ENCODE measurements around the gene CAD. TPM values are rescaled to one million over a fixed set of nuclear protein-coding genes. Genes with fewer than 3 reads are reported as not detected.
A peak's percentile ranks its signal among the peaks of the same experiment; 100 is the strongest.
"Not testable (repeated sequence)": the region's sequence is repeated elsewhere in the genome, so short reads cannot be mapped to it uniquely, and the experiment has no call there.

Gene CAD
- total RNA-seq, 1 donor from 2014 or later: 26.0 TPM

DNA sequence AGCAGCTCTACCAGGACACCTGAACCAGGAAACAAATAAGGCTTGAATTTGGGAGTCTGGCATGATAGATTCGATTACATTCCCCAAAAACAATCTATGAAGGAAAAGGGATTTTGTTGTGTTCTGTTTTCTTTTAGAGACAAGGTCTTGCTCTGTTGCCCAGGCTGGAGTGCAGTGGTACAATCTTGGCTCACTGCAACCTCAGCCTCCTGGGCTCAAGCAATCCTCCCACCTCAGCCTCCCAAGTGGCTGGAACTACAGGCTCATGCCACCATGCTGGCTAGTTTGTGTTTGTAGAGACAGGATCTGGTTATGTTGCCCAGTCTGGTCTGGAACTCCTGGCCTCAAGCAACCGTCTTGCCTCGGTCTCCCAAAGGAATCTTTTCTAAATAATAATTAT is 19.1 kb upstream of the CAD start:
- DNase-seq (ENCODE audit: low spot score): not testable (repeated sequence)

DNA sequence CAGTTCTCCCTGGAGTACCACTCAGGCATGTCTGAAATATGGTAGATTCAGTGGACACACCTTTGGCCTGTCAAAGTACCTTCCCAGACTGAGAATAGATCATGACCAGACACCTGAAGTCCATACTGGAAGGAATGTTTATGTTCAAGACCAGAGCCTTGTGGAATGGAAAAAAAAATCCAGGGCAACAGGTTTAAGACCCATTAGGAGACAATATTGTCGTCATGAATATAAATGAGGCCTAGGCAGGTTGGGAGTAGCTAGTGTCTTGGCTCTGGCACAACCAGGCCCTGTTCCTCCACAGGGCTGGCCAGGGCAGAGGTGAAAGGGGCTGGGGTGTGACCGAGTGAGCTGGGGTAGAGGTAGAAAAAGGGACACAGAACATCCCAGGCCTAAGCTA is 18.5 kb upstream of the CAD start:
- no peak for DNase-seq (ENCODE audit: low spot score)

DNA sequence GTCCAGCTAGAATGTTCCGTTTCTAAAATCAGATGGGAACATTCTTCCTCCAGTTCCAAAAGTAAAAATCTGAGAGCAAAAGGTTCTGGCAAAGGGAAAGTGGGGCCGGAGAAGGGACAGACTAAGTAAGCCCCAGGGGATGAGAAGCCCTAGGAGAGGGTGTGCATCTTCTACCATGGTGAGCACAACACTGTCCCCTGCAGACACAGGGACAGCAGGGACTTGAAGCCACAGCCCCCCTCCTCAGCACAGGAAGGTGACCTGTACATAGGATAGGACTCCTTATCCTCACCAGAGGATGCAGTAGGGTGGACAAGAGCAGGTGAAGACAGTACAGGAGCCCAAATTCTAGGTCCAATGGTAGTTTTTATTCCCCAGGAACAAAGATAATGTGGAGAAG is 17.9 kb upstream of the CAD start:
- no peak for DNase-seq (ENCODE audit: low spot score)

DNA sequence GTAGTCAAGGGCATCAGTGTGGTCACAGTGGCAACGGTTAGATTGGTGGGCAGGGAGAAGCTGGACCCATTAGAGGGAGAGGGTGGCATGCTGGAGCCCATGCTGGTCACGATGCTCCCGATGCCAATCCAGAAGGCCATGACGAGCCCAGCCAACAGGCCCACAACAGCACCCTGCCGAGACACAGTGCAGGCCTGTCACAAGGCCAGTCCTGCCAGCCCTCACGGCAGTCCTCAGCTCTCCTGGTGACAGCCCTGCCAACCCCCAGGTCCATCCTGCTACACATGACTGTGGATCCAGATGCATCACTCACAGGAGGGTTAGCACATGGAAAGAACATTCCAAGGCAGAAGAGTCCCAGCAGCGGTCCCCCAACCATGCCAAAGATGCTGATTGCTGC is 15.5 kb upstream of the CAD start:
- DNase-seq (ENCODE audit: low spot score): no peak

DNA sequence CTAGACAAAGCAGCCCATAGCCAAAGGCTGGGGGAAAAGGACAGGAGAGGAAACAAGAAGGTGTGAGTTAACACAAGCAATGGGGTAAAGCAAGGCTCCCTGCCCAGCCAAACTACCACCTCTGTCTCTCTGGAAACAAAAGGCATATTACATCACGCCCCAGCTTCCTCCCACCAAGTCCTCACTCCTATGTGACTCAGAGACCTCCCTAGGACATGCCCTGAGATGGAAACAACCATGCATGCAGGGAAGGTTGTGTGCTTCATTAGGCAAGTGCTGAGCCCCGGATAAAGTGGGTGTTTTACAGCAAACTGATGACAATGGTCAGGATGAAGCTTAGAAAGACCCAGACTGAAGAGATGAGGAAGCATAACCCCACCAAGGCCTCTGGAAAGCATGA is 14.3 kb upstream of the CAD start:
- DNase-seq (ENCODE audit: low spot score): no peak

DNA sequence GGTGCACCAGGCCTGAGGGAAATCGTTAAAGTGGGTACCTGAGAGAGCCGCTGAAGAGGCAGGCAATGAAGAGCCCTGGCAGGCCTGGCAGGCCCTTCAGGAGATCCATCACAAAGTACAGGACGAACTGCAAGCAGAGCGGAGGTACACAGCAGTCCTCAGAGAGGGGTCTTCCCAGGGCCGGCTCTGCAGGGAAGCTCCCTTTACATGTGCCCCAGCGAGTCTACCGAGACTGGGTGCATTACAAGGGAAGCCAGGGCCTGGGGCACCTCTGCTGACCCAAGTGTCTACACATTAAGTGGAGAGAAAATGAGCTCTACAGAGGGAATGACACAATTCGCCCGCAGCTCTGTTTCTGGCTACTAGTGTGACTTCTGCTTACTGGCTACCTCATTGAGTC is 13.4 kb upstream of the CAD start:
- no peak for DNase-seq (ENCODE audit: low spot score)

DNA sequence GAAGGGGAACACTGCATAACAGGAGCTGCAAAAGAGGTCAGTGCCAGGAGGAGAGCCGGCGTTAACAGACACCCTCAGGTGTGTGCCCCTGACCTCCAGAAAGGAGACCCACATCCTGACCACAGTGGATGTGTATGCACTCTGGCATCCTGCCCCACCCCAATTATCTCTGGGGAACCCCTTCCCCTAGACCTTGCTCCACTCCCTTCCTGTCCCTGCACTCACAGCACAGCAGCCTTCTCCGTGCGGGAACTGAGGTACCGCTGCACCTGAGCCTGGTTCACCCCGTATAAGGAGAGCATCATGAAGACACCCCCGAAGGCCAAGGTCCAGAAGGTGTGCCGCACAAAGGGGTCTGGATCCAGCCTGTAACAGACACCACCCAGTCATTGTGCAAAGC is 12.6 kb upstream of the CAD start:
- DNase-seq (ENCODE audit: low spot score): no peak

DNA sequence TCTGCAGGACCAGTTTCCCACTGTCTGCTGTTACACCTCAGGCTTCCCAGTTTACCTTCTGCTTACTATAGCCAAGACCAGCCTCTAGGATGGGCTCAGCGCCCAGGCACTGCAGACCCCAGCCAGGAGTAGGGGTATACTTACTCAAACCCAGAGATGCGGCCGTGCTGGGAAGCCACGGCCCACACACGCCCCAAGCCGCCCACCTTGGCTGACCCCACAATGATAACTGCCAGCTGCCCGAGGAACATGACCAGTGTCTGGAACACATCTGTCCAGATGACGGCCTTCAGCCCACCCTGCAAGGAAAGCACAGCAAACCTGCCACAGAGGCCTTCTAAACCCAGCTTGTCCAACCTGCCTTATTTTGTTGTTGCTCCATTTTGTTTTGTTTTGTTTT is 12.0 kb upstream of the CAD start:
- no peak for DNase-seq (ENCODE audit: low spot score)

DNA sequence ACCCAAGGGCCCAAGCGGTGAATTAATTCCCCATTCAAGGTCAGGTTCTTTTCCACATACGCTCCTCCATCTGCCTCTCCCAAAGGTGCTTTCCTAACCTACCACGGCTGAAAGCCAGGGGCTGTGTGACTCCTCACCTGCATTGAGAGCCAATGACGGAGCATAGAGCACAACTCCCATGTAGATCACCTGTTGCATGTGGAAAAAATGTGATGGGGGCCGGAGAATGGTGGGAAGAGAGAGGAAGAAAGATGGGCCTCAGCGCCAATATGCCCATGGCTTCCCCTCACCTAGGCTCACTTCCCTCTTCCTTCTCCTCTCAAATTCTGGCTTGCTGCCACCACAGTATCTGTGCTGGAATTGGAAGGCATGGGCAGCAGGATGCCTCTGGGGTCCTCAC is 10.8 kb upstream of the CAD start:
- DNase-seq (ENCODE audit: low spot score): no peak

DNA sequence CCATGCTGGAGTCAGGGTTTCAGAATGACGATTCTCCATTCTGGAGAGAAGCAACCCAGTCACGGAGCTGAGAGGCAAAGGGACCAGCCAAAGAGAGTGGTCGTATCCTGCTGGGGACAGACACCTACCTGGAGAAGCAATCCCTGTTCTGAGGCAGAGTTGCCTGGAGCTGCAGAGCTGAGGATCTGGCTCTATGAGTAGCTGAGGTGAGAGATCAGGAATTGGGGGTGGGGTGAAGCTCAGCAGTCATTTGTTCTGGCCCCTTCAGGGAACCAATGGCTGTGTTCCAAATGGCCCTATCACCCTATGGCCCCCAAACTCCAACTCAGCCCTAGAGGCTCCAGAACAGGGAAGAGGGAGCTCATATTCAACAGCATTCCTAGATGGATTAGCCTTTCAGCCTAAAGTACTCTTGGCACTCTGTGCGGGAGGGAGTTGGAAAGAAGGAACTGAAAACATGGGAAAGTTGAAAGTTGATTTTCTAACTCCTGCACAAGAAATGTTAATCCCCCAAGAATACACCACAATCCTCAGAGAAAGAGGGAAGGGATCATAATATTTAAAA is 8.6 kb upstream of the CAD start:
- no peak for DNase-seq (ENCODE audit: low spot score)

DNA sequence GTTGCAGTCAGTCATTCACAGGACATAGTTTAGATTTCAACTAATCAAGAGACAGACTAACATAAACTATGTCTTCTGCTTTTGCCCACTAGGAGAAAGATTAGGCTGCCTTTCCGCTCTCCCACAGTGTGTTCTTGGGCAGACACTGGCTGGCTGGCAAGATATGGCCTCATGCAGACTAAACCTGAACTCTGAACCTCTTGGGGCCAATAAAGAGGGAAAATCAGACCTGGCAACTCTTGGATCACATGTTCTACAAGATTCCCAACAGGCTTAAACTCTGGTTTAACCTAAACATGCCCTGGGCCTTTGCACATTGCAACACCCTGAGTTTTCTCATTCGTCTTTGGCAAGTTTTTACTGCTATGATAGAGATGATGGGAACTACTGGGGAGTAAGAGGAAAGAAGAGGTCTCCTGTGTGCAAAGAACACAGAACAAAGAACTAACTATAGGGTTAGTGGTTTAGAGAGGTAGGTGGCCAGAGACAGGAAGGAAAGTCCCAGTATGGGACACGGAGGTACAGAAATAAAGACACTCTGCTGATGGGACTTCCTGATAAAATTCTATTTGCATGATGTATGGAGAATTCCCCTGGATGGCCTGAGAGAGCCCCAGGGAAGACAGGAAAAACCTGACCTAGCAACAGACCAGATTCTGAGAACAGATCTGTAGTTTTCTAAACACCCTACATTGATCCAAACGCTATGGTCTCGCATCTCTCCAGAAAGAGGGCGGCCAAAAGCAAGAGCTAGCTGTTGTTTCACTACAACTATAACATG is 7.4 kb upstream of the CAD start:
- DNase-seq (ENCODE audit: low spot score): peak; percentile 16

DNA sequence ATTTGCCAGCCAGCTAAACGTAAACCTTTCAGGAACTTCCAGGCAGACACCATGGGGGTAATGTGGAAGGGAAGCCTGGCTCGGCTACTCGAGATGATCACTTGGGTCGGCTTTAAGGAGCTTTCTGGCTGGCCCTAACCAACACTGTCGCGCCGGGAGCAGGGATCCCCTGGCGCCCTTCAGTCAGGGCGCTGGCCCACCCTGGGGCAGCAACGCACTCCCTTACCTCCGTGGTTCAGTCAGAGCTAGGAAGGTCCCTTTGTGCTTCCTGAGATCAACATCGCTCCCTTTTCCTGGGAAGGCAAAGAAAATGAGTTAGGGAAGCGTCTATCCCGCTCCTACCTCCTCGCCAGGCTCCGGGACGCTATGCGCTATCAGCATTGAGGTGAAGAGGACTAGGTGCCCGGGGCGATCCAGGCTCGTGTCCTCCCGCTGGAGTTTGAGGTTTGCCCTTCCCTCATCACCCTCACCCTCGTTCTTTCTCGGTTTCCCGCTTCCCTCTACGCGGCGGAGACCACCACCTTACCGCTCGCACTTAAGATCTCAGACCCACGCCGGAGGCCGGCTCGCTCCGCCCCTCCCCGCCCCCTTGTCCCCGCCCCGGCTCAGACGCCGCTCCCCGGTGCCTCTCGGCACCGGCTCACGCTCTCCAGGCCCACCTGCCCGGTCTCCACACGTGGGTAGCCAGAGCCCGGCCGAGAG is 5.8 kb upstream of the CAD start:
- DNase-seq (ENCODE audit: low spot score): no peak

DNA sequence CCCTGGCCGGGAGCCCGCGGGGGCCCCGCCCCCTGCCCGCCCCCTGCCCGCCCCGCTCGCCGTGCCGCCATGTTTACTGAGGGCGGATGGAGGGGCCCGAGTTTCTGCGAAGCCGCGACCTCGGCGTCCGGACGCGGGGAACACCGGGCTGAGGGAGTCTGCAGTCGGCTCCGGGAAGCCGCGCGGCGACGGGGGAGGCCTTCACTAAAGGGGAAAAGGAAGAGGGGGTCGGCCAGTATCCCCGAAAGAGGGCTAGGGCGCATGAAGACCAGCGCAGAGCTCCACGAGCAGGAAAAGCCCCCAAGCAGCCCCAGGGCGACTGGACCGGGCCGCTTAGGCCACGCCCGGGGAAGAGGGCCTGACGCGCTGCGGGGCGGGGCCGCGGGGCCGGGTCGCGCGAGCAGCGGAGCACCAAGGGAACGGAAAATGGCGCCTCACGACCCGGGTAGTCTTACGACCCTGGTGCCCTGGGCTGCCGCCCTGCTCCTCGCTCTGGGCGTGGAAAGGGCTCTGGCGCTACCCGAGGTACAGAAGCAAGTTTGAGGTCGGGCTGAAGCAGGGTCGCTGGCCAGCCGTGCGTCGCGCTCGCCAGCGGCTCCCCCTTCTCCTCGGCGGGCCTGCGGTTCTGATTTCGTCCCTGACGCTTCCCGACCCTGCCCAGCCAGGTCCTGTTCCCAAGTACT is 5.1 kb upstream of the CAD start, which contains the start of the genes ATRAID and SLC5A6:
TSS of gene ATRAID (plus strand) at position 99 of the 683 bp plus-strand sequence. CDS start at position 427, 328 bp downstream.
TSS of gene SLC5A6 (minus strand) at position 326 of the 683 bp plus-strand sequence. CDS start 4,618 bp downstream, outside the sequence.
- DNase-seq (ENCODE audit: low spot score): peak; percentile 96

DNA sequence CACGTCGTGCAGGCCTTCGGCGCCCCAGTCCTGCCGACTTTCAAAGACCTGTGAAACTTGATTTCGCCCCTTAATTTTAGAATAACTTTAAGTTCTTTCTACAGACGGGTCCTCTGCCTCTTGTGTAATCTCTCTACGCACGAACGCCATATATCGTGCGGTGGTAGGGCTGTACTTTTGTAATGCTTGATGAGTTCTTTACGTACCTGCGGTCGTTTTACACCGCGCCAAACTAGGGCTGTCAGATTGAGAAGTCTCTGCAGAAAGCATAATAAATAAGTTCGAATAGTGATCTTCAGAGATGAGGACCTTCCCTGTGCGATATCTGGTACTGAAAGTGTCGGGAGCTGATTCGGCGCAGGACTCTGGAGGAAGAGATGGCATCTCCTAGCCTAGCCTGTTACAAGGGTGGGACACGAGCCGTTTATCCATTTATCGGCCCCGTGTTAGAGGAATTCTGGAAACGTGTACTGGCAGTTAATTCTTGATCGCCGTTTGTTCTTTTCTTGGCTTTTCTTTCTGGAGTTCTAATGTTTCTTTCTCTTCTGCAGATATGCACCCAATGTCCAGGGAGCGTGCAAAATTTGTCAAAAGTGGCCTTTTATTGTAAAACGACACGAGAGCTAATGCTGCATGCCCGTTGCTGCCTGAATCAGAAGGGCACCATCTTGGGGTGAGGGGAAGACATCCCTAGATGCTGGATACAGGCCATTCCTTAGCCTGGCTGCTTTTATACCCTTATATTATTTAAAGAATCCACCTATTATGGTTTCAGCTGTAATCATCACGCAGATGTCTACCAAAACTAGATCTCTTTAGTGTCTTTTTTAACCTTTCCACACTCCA is 4.3 kb upstream of the CAD start:
- peak; percentile 6 for DNase-seq (ENCODE audit: low spot score)

DNA sequence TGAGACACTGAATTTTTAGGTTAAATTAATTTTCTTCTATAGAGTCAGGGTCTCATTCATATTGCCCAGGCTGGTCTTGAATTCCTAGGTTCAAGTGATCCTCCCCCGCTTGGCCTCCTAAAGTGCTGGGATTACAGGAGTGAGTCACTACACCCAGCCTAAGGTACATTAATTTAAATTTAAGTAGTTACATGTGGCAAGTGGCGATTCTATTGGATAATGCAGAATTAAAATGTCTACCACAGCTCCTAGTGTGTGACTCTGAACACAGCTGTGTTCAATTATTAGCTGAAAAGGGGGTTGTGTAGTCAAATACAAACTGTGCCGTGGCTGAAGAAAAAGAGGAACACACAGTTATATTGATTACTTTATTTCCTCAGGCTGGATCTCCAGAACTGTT is 2.2 kb upstream of the CAD start:
- DNase-seq (ENCODE audit: low spot score): no peak

DNA sequence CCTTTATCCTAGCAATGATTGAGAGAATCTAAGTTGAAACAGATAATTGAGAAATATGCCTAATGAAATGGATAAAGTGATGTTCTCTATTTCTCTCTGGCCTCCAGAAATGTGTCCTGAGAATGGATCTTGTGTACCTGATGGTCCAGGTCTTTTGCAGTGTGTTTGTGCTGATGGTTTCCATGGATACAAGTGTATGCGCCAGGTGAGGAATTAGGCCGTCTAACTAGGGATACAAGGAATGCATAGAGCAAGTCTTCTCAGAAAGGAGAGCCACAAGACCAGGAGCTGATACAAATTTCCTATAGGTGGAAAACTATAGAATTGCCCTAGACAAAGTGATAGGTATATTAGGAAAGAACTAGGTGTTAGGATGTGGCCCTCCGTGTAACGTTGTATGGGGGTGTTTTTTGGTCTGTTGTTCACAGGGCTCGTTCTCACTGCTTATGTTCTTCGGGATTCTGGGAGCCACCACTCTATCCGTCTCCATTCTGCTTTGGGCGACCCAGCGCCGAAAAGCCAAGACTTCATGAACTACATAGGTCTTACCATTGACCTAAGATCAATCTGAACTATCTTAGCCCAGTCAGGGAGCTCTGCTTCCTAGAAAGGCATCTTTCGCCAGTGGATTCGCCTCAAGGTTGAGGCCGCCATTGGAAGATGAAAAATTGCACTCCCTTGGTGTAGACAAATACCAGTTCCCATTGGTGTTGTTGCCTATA is 592 bp upstream of the CAD start:
- DNase-seq (ENCODE audit: low spot score): peak; percentile 43

DNA sequence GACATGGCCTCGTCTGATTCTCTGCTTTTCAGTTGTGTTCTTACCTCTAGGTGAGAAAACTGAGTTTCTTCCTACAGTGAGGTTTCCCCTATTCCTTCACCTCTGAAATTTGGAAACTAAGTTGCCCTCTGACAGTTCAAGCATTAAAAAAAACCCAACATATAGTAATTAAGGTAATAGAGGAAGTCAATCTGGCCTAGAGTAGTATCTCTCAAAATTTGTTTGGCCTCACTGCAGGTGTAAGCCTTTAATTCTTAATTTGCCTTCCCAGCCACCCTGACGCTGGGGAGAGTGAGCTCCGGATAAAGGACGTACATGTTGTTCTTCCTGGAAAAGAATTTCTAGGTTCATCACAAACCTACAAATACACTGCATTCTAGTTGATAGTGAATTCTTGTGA is 1.4 kb downstream of the CAD start:
- DNase-seq (ENCODE audit: low spot score): no peak

DNA sequence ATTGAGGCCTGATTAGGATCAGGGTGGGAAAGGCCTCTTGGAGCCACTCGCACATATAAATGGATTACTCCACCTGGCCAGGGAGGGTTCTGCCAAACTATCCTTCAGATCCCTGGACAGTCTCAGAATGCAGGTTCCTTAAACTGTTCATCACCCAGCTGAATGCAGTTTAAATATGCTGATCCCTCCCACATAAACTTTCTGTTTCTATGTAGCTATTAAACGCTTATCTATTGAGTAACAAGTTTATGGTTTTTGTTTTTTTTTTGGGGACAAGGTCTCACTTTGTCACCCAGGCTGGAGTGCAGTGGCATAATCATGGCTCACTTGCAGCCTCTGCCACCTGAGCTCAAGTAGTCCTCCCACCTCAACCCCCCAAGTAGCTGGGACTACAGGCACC is 1.9 kb downstream of the CAD start:
- DNase-seq (ENCODE audit: low spot score): no peak

DNA sequence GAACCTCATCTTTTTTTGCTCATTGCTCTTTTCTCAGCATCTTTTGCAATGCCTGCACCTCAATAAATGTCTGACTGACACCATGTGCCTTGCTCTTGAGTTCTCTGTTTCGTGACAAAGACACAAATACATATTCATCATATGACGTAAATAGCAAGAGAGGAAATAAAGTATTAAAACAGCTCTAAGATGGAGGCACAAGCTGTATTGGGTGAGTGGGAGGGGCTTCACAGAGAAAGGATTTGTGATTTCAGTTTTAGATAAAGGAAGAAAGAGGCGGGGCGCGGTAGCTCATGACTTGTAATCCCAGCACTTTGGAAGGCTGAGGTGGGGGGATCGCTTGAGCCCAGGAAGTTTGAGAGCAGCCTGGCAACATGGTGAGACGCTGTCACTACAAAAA is 2.9 kb downstream of the CAD start:
- DNase-seq (ENCODE audit: low spot score): no peak

DNA sequence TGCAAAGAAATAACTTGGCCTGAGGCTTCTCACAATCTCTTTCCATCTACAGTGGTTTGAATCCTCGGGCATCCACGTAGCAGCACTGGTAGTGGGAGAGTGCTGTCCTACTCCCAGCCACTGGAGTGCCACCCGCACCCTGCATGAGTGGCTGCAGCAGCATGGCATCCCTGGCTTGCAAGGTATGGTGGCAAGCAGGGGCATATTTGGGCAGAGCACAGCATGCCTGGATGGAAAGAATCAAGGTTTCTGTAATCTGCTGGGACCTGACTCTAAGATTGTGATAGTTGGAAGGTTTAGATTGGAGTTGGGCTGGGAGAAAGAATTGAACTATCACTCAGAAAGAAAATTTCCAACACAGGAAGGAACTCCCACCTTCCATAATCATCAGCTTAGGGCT is 4.0 kb downstream of the CAD start:
- DNase-seq (ENCODE audit: low spot score): no peak
